GM18870 (cell line): ENCODE measurements around the gene GID8.

Source experiments
- ATAC-seq: cut with Tn5 transposase; IDR thresholded peaks from one replicate; pipeline ENCODE4 v1.9.1; 2021; ENCODE audit warnings: moderate library complexity; ENCODE audit not compliant: unreplicated experiment

The GID8 gene

DNA sequence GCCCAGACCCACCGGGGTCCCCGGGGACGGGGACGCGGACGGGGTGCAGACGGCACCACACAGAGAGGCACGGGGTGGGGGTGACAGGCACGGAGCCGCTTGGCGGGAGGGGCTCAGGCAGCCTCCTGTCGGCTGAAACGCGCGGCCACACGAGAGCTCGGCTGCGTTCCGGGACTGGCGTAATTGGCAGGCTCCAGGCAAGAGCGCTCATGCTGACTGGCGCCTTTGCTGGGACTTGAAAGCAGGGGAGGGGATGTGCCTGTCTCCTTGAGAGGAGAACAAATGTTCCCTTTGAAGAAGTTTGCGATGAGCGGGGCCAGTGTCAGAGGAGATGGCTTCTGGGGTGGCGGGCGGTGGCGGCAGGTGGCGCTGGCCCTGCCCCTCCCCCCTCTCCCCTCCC, 43.0 kb downstream of the GID8 start:
- ATAC-seq, result no peak

- no peak for ATAC-seq
These were observed 44.5 kb downstream of the GID8 start for GRCh38 chr20:62982124-62983075.

- no peak for ATAC-seq
These were observed 45.3 kb downstream of the GID8 start for GRCh38 chr20:62983210-62983609.

DNA sequence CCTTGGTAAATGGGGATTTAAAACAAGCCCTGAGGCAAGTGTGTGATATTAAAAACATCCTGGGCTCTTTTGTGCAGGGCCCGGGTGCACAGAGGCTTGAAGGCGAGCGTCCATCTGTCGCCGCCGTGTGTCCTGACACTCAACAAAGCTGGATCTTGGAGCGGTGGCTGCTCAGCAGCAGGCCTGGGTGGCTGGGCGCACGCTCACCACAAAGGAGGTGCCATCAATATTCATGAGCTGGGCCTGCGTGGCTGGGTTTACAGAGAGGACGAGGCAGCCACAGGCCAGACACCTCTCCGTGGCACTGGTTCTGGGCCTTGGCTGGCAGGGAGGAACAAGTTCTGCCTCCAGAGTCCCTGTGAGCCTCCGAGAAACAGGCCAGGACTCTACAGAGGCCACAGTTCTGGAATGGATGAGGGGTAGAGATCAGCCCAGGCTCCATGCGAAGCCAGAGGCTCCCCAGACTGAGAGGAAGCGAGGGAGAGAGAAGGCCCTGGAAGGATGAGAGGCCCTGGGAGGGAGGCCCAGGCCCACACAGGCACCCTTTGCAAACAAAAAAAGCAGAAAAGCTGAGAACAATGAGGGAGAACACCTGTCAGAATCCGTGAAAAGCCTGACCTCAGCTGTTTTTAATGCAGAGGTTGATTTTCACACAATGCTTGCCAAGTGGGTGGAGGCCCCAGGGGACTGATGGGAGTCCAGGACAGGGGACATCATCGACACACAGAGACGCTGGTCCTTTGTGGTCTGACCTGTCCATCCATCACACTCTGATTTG, 46.9 kb downstream of the GID8 start:
- no peak for ATAC-seq

- no peak for ATAC-seq
These were observed 47.5 kb downstream of the GID8 start for GRCh38 chr20:62985444-62985778.

- no peak for ATAC-seq
These were observed 48.4 kb downstream of the GID8 start for GRCh38 chr20:62986257-62986800.

- ATAC-seq, result no peak
These were observed 49.2 kb downstream of the GID8 start for GRCh38 chr20:62987114-62987513.

DNA sequence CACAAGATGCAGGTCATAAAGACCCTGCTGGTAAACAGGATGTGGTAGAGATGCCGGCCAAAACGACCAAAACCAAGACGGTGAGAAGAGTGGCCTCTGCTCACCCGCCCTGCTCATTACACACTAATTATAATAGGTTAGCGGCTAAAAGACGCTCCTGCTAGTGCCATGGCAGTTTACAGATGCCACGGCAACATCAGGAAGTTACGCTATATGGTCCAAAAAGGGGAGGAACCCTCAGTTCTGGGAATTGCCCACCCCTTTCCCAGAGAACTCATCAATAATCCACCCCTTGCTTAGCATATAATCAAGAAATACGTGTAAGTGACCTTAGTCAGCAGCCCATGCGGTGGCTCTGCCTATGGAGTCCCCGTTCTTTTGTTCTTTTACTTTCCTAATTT, 51.3 kb downstream of the GID8 start:
- ATAC-seq, result no peak

GRCh38 chr20:62990306-62990825, 52.4 kb downstream of the GID8 start:
- no peak for ATAC-seq

DNA sequence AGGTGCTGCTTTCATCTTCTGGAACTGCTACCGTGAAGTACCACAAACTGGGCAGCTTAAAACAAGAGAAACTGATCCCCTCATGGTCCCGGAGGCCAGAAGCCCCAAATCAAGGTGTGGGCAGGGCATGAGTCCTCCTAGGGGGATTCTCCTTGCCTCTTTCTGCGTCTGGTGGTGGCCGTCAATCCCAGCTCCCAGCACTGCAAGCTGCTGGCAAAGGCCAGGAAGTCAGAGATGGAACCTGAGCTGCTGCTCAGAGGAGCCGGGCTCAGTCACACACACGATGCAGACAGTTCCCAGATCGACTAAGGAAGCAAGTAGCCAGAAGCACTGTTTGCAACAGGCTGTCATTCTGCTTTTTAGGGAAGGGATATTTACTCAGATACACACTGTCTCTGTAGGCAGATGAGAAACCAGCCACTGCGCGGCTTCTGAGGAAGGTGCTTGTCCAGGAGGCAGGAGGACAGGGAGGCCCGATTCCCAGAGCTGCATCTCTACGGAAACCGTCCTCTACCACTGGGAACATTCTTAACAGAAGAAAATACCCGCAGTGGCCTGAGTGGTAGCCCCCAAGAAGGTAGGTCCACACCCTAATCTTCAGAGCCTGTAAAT, 53.4 kb downstream of the GID8 start:
- ATAC-seq, result no peak

- no peak for ATAC-seq
These were observed 53.9 kb downstream of the GID8 start for GRCh38 chr20:62991863-62992262.

- no peak for ATAC-seq
These were observed 56.0 kb downstream of the GID8 start for GRCh38 chr20:62993856-62994494.

DNA sequence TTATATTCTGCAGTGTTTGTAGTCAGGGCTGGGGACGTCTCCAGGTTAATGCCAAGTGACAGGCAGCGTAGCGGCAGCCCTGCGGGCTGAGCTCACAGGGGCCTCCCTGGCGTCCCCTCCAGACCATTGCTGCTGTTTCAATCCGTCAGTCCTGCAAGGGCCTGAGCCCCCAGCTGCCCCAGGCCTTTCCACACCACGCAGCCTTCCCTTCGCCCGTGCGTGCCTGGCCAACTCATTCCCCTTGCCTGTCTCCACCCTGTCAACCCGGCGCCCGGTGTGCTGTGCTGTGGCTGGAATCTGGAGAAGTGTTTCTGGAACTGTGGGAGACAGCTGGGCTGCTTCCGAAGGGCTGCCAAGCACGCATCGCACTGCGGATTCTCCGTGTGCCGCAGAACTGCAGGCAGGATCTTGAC, 56.9 kb downstream of the GID8 start:
- ATAC-seq, result no peak

DNA sequence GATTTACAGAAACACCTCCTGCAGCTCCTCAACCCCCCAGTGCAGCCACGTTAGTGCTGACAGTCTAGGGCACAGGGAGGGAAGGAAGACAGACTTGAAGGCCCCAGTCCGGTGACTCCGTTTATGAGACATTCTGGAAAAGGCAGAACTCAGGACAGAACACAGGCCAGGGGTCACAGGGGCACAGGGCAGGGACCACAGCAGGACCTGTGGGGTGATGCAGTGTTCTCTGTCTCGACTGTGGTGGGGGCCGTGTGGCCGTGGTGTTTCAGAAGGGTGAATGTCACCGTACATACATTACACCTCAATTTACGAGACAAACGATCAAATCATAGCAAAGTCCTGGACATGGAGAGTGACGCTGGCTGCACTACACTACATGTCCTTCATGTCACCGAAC, 57.5 kb downstream of the GID8 start:
- ATAC-seq, result no peak

- ATAC-seq, result no peak
These were observed 58.1 kb downstream of the GID8 start for GRCh38 chr20:62995898-62996595.

DNA sequence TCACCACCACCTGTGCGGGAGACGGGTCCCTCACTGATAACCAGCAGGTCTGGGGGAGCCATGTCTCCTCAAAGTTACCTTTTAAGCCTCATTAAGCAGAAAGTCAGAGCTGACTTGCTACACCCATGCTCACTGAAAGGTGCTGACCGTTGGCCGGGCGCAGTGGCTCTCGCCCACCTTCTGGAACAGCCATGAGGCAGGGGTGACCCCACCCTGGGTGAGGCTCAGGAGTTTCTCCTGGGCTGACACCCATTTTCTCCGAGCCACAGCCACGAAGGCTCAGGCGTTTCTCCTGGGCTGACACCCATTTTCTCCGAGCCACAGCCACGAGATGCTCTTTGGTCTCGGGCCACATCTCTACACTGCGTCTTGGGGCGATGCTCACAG, 58.6 kb downstream of the GID8 start:
- ATAC-seq, result no peak

GRCh38 chr20:62997417-62998035, 59.6 kb downstream of the GID8 start:
- no peak for ATAC-seq
